ENCODE measurements around the gene CLCF1. TPM values are rescaled to one million over a fixed set of nuclear protein-coding genes. Genes with fewer than 3 reads are reported as not detected.
A peak's percentile ranks its signal among the peaks of the same experiment; 100 is the strongest.

CLCF1 gene
- total and polyA plus RNA-seq, 2 of the 13 experiments (the other 11 are each of a cell fraction or from before 2014, with no cell fraction given): 0.49 to 0.78 TPM

DNA sequence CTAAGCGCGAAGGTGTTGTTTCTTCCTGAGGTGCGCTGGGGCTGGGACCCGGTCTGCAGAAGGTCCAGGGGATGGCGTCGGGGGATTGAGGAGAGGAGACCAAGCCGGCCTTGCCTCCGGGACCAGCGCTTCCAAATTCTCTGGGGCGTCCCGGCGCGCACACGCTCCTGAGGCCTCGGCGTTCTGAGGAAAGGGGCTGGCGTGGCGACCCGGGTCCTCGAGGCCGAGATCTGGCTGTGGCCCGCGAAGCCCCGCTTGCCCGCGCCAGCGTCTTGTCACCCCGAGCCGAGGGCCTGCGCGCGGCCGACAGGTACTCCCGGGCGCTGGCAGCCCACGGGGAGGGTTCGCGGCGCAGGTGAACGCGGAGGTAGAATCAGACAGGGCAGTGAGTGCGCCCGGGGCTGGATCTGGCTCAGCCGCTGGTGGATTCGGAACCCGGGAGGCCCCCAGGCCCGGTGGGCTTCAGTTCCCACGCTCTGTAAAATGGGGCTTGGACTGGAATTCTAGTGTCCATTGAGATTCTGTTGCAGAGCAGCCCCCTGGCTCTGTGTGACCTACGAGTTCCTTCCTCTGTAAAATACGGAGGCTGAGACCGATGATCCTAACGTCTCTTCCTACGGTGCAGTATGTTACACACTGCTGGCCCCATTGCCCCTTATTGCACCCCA, 55.4 kb downstream of the CLCF1 start (continued):
- TF ChIP-seq, protein P1, sequence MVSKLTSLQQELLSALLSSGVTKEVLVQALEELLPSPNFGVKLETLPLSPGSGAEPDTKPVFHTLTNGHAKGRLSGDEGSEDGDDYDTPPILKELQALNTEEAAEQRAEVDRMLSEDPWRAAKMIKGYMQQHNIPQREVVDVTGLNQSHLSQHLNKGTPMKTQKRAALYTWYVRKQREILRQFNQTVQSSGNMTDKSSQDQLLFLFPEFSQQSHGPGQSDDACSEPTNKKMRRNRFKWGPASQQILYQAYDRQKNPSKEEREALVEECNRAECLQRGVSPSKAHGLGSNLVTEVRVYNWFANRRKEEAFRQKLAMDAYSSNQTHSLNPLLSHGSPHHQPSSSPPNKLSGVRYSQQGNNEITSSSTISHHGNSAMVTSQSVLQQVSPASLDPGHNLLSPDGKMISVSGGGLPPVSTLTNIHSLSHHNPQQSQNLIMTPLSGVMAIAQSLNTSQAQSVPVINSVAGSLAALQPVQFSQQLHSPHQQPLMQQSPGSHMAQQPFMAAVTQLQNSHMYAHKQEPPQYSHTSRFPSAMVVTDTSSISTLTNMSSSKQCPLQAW (CRISPR knock-in tag; IDR thresholded peaks at IDR 0.05): peak; percentile 34
- peak; percentile 11; the same call in 1 of the 2 replicates for TF ChIP-seq ELF4 (CRISPR knock-in tag; IDR thresholded peaks at IDR 0.05; ENCODE audit: borderline replicate concordance)
- TF ChIP-seq ZNF749 (CRISPR knock-in tag; IDR thresholded peaks at IDR 0.05; ENCODE audit: borderline replicate concordance): no peak
- 0 out of 2 replicates have a peak, but pooled peaks have one; percentile 6 for TF ChIP-seq HDAC2 (CRISPR knock-in tag; IDR thresholded peaks at IDR 0.05)
- TF ChIP-seq, protein P2, sequence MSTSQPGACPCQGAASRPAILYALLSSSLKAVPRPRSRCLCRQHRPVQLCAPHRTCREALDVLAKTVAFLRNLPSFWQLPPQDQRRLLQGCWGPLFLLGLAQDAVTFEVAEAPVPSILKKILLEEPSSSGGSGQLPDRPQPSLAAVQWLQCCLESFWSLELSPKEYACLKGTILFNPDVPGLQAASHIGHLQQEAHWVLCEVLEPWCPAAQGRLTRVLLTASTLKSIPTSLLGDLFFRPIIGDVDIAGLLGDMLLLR (CRISPR knock-in tag; IDR thresholded peaks at IDR 0.05): no peak
- 0 out of 2 replicates have a peak, but pooled peaks have one; percentile 57 for TF ChIP-seq ZZZ3 (CRISPR knock-in tag; IDR thresholded peaks at IDR 0.05; ENCODE audit: borderline replicate concordance)
- TF ChIP-seq, protein P3, sequence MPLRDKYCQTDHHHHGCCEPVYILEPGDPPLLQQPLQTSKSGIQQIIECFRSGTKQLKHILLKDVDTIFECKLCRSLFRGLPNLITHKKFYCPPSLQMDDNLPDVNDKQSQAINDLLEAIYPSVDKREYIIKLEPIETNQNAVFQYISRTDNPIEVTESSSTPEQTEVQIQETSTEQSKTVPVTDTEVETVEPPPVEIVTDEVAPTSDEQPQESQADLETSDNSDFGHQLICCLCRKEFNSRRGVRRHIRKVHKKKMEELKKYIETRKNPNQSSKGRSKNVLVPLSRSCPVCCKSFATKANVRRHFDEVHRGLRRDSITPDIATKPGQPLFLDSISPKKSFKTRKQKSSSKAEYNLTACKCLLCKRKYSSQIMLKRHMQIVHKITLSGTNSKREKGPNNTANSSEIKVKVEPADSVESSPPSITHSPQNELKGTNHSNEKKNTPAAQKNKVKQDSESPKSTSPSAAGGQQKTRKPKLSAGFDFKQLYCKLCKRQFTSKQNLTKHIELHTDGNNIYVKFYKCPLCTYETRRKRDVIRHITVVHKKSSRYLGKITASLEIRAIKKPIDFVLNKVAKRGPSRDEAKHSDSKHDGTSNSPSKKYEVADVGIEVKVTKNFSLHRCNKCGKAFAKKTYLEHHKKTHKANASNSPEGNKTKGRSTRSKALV (CRISPR knock-in tag; IDR thresholded peaks at IDR 0.05): peak; percentile 22; the same call in 1 of the 2 replicates
- TF ChIP-seq, protein P4, sequence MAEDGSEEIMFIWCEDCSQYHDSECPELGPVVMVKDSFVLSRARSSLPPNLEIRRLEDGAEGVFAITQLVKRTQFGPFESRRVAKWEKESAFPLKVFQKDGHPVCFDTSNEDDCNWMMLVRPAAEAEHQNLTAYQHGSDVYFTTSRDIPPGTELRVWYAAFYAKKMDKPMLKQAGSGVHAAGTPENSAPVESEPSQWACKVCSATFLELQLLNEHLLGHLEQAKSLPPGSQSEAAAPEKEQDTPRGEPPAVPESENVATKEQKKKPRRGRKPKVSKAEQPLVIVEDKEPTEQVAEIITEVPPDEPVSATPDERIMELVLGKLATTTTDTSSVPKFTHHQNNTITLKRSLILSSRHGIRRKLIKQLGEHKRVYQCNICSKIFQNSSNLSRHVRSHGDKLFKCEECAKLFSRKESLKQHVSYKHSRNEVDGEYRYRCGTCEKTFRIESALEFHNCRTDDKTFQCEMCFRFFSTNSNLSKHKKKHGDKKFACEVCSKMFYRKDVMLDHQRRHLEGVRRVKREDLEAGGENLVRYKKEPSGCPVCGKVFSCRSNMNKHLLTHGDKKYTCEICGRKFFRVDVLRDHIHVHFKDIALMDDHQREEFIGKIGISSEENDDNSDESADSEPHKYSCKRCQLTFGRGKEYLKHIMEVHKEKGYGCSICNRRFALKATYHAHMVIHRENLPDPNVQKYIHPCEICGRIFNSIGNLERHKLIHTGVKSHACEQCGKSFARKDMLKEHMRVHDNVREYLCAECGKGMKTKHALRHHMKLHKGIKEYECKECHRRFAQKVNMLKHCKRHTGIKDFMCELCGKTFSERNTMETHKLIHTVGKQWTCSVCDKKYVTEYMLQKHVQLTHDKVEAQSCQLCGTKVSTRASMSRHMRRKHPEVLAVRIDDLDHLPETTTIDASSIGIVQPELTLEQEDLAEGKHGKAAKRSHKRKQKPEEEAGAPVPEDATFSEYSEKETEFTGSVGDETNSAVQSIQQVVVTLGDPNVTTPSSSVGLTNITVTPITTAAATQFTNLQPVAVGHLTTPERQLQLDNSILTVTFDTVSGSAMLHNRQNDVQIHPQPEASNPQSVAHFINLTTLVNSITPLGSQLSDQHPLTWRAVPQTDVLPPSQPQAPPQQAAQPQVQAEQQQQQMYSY (CRISPR knock-in tag; IDR thresholded peaks at IDR 0.05): peak; percentile 51; the same call in 1 of the 2 replicates
- TF ChIP-seq KLF15 (CRISPR knock-in tag; IDR thresholded peaks at IDR 0.05; ENCODE audit: borderline replicate concordance): no peak
- TF ChIP-seq, protein P5, sequence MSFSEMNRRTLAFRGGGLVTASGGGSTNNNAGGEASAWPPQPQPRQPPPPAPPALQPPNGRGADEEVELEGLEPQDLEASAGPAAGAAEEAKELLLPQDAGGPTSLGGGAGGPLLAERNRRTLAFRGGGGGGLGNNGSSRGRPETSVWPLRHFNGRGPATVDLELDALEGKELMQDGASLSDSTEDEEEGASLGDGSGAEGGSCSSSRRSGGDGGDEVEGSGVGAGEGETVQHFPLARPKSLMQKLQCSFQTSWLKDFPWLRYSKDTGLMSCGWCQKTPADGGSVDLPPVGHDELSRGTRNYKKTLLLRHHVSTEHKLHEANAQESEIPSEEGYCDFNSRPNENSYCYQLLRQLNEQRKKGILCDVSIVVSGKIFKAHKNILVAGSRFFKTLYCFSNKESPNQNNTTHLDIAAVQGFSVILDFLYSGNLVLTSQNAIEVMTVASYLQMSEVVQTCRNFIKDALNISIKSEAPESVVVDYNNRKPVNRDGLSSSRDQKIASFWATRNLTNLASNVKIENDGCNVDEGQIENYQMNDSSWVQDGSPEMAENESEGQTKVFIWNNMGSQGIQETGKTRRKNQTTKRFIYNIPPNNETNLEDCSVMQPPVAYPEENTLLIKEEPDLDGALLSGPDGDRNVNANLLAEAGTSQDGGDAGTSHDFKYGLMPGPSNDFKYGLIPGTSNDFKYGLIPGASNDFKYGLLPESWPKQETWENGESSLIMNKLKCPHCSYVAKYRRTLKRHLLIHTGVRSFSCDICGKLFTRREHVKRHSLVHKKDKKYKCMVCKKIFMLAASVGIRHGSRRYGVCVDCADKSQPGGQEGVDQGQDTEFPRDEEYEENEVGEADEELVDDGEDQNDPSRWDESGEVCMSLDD (CRISPR knock-in tag; IDR thresholded peaks at IDR 0.05; ENCODE audit: borderline replicate concordance): 0 out of 2 replicates have a peak, but pooled peaks have one; percentile 61
- TF ChIP-seq, protein P6, sequence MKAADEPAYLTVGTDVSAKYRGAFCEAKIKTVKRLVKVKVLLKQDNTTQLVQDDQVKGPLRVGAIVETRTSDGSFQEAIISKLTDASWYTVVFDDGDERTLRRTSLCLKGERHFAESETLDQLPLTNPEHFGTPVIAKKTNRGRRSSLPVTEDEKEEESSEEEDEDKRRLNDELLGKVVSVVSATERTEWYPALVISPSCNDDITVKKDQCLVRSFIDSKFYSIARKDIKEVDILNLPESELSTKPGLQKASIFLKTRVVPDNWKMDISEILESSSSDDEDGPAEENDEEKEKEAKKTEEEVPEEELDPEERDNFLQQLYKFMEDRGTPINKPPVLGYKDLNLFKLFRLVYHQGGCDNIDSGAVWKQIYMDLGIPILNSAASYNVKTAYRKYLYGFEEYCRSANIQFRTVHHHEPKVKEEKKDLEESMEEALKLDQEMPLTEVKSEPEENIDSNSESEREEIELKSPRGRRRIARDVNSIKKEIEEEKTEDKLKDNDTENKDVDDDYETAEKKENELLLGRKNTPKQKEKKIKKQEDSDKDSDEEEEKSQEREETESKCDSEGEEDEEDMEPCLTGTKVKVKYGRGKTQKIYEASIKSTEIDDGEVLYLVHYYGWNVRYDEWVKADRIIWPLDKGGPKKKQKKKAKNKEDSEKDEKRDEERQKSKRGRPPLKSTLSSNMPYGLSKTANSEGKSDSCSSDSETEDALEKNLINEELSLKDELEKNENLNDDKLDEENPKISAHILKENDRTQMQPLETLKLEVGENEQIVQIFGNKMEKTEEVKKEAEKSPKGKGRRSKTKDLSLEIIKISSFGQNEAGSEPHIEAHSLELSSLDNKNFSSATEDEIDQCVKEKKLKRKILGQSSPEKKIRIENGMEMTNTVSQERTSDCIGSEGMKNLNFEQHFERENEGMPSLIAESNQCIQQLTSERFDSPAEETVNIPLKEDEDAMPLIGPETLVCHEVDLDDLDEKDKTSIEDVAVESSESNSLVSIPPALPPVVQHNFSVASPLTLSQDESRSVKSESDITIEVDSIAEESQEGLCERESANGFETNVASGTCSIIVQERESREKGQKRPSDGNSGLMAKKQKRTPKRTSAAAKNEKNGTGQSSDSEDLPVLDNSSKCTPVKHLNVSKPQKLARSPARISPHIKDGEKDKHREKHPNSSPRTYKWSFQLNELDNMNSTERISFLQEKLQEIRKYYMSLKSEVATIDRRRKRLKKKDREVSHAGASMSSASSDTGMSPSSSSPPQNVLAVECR (CRISPR knock-in tag; IDR thresholded peaks at IDR 0.05; ENCODE audit: borderline replicate concordance): peak; percentile 87

Data from HepG2 (cell line).